PC-9 (cell line): ENCODE measurements around the gene KLF15. TPM values are rescaled to one million over a fixed set of nuclear protein-coding genes. Genes with fewer than 3 reads are reported as not detected.

ENCODE experiments used
- BruUV-seq: library from RNA; stranded (reverse); fragments of 400-500 nt; replicated peaks from 2 replicates; lab custom pipeline; 2021; lab: Mats Ljungman, UMichigan
- CTCF ChIA-PET: fragments of 300-600 bp; sonication (Branson Sonifier 250); formaldehyde crosslinking; loops from one replicate; lab custom pipeline; 2022; ENCODE audit warnings: antibody characterized with exemption; lab: Charles Lee
- POLR2A ChIA-PET: fragments of 300-600 bp; sonication (Branson Sonifier 250); formaldehyde crosslinking; loops from one replicate; lab custom pipeline; 2022; ENCODE audit warnings: antibody characterized with exemption; ENCODE audit not compliant: unreplicated experiment; lab: Charles Lee
- DNase-seq, 2 experiments: peaks; one replicate each; pipeline versions ENCODE4 v3.0.0 to v3.0.0-alpha.2; 2015 to 2022; ENCODE audit warnings: mixed read lengths in 1 of 2
- H2AFZ ChIP-seq: fragments of 200-600 bp; sonication (generic); 2 replicates; pipeline ENCODE4 v1.8.1; 2017; ENCODE audit warnings: antibody characterized with exemption
- H3F3A ChIP-seq: fragments of 200-600 bp; sonication (generic); 2 replicates; pipeline ENCODE4 v1.8.1; 2017; ENCODE audit warnings: antibody characterized with exemption, mild to moderate bottlenecking, low read depth; ENCODE audit not compliant: insufficient read depth
- H3K27ac ChIP-seq: fragments of 200-600 bp; sonication (generic); 2 replicates; pipeline ENCODE4 v1.6.1; 2016; ENCODE audit warnings: mixed run types
- H3K27me3 ChIP-seq: fragments of 200-600 bp; sonication (generic); 2 replicates; pipeline ENCODE4 v1.6.1; 2016; ENCODE audit warnings: low read depth, mixed run types; ENCODE audit not compliant: insufficient read depth
- H3K36me3 ChIP-seq: fragments of 200-600 bp; sonication (generic); 2 replicates; pipeline ENCODE4 v1.6.1; 2016; ENCODE audit warnings: low read depth, mixed run types
- H3K4me1 ChIP-seq: fragments of 200-600 bp; sonication (generic); replicated peaks from 2 replicates; pipeline ENCODE4 v1.6.1; 2016; ENCODE audit warnings: mixed run types; ENCODE audit not compliant: insufficient read depth
- H3K4me2 ChIP-seq: fragments of 200-600 bp; sonication (generic); 2 replicates; pipeline ENCODE4 v1.6.1; 2017; ENCODE audit warnings: mixed run types
- H3K4me3 ChIP-seq: fragments of 200-600 bp; sonication (generic); 2 replicates; pipeline ENCODE4 v1.6.1; 2016; ENCODE audit warnings: mixed run types
- H3K79me2 ChIP-seq: fragments of 200-600 bp; sonication (generic); 2 replicates; pipeline ENCODE4 v1.6.1; 2017; ENCODE audit warnings: low read depth, mixed run types
- H3K9me2 ChIP-seq: fragments of 200-600 bp; sonication (generic); 2 replicates; pipeline ENCODE4 v1.8.1; 2017; ENCODE audit warnings: mild to moderate bottlenecking; ENCODE audit not compliant: insufficient read depth
- H3K9me3 ChIP-seq: fragments of 200-600 bp; sonication (generic); 2 replicates; pipeline ENCODE4 v1.8.1; 2016; ENCODE audit warnings: low read depth; ENCODE audit not compliant: insufficient read depth
- H4K20me1 ChIP-seq: fragments of 200-600 bp; sonication (generic); 2 replicates; pipeline ENCODE4 v1.8.1; 2017; ENCODE audit not compliant: insufficient read depth
- CTCF ChIP-seq: fragments of 200-600 bp; sonication (generic); conservative IDR thresholded peaks from 2 replicates; pipeline ENCODE4 v1.6.1; 2017; ENCODE audit warnings: mixed run types, antibody characterized with exemption, mild to moderate bottlenecking, moderate library complexity
- EZH2 ChIP-seq: fragments of 200-600 bp; sonication (generic); IDR thresholded peaks from 2 replicates; pipeline ENCODE4 v1.8.0; 2017; ENCODE audit warnings: antibody characterized with exemption, low read depth
- intact Hi-C: fragments of 100-400 bp; cut with micrococcal nuclease; formaldehyde crosslinking; loops from one replicate; pipeline ENCODE4 v1.10.0; 2022; ENCODE audit not compliant: unreplicated experiment
- total RNA-seq: library from RNA; stranded (reverse); gene quantifications from 2 replicates; pipeline ENCODE4 v1.2.3, GENCODE V29; 2021

Gene KLF15
- total RNA-seq, 1 experiment from 2014 or later = 0.70 TPM

DNA sequence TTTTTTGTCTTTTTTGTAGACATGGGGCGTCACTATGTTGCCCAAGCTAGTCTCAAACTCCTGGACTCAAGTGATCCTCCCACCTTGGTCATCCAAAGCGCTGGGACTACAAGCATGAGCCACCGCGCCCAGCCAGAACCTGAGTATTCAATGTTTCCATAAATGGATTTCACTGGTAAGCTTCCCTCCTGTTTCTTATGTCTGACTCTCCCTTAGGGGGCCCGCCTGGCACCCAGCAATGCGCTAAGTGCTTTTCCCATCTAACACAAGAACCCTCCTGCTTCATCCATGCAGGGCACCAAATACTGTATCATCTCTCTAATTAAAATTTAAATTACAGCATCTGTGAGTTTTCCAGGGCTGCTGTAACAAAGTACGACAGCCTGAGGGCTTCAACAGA, 44.9 kb downstream of the KLF15 start:
- CTCF ChIA-PET = no interaction called here

GRCh38 chr3:126311338-126311978, 45.8 kb downstream of the KLF15 start:
- BruUV-seq = no TSS peak
- CTCF ChIA-PET = no interaction called here
- DNase-seq = no peak
- no peak overlapping the region for H2AFZ ChIP-seq
- peaks cover 18% of the 10 kb centered on the region for H3K27me3 ChIP-seq
- H3K4me1 ChIP-seq = no peaks in the 10 kb centered on the region
- intact Hi-C loops = no loop called here
- H3K4me2 ChIP-seq = no peak overlapping the region
- H3F3A ChIP-seq = no peaks in the 10 kb centered on the region
- H3K9me3 ChIP-seq = no peaks in the 10 kb centered on the region
- H3K4me3 ChIP-seq = no peak overlapping the region
- no peak for TF ChIP-seq EZH2
- no peak for TF ChIP-seq CTCF
- H4K20me1 ChIP-seq = no peaks in the 10 kb centered on the region
- POLR2A ChIA-PET = no interaction called here
- no peaks in the 10 kb centered on the region for H3K79me2 ChIP-seq
- H3K27ac ChIP-seq = no peak overlapping the region
- no peaks in the 10 kb centered on the region for H3K9me2 ChIP-seq
- no peaks in the 10 kb centered on the region for H3K36me3 ChIP-seq

More for the DNA sequence above, 44.9 kb downstream of the KLF15 start:
- no peak for TF ChIP-seq CTCF
- no peak for TF ChIP-seq EZH2
- no peak overlapping the region for H3K4me2 ChIP-seq
- no peak overlapping the region for H3K27ac ChIP-seq
- H3K36me3 ChIP-seq = no peaks in the 10 kb centered on the region
- DNase-seq = no peak
- H3K27me3 ChIP-seq = peaks cover 18% of the 10 kb centered on the region
- no peaks in the 10 kb centered on the region for H3F3A ChIP-seq
- H3K4me1 ChIP-seq = no peaks in the 10 kb centered on the region
- H4K20me1 ChIP-seq = no peaks in the 10 kb centered on the region
- H2AFZ ChIP-seq = no peak overlapping the region
- BruUV-seq = no TSS peak
- H3K9me2 ChIP-seq = no peaks in the 10 kb centered on the region
- intact Hi-C loops = no loop called here
- no peaks in the 10 kb centered on the region for H3K9me3 ChIP-seq
- H3K4me3 ChIP-seq = no peak overlapping the region
- H3K79me2 ChIP-seq = no peaks in the 10 kb centered on the region
- POLR2A ChIA-PET = no interaction called here

GRCh38 chr3:126310816-126311215, 46.4 kb downstream of the KLF15 start:
- no peaks in the 10 kb centered on the region for H3F3A ChIP-seq
- no peaks in the 10 kb centered on the region for H3K9me2 ChIP-seq
- no peak overlapping the region for H3K27ac ChIP-seq
- ChIA-PET POLR2A (interaction anchor here (0.7 kb wide), 1 partner anchor 40 kb away, joined by 3 read pairs; no protein-coding TSS in a partner anchor), CTCF (no interaction called here)
- H3K36me3 ChIP-seq = no peaks in the 10 kb centered on the region
- intact Hi-C loops = no loop called here
- no peak overlapping the region for H3K4me2 ChIP-seq
- no peaks in the 10 kb centered on the region for H3K79me2 ChIP-seq
- H3K4me1 ChIP-seq = no peaks in the 10 kb centered on the region
- no TSS peak for BruUV-seq
- no peak for TF ChIP-seq CTCF
- TF ChIP-seq EZH2 = no peak
- no peak overlapping the region for H3K4me3 ChIP-seq
- no peak for DNase-seq
- no peak overlapping the region for H2AFZ ChIP-seq
- H3K9me3 ChIP-seq = no peaks in the 10 kb centered on the region
- no peaks in the 10 kb centered on the region for H4K20me1 ChIP-seq
- peaks cover 13% of the 10 kb centered on the region for H3K27me3 ChIP-seq
